H1 (cell line): ENCODE measurements around the gene YIPF6. TPM values are rescaled to one million over a fixed set of nuclear protein-coding genes. Genes with fewer than 3 reads are reported as not detected.

ENCODE experiments used
- CTCF ChIA-PET: fragments of 300-600 bp; sonication (Branson Sonifier 250); formaldehyde crosslinking; loops from one replicate; lab custom pipeline; 2021; ENCODE audit not compliant: partially characterized antibody; lab: Charles Lee
- POLR2A ChIA-PET: fragments of 300-600 bp; sonication (Branson Sonifier 250); formaldehyde crosslinking; loops from one replicate; lab custom pipeline; 2021; ENCODE audit warnings: inconsistent platforms; ENCODE audit not compliant: partially characterized antibody; lab: Charles Lee
- DNase-seq, 2 experiments: peaks; one replicate each; pipeline versions ENCODE4 v3.0.0 to v3.0.0-alpha.2; 2010 to 2022; ENCODE audit warnings: low spot score in 2 of 2, low read depth in 1 of 2, mixed read lengths in 1 of 2
- FAIRE-seq: peaks from 2 replicates; lab custom pipeline; 2011; peaks lifted over from hg19 to GRCh38; lab: Jason Lieb, UNC
- H2AFZ ChIP-seq: 2 replicates; pipeline ENCODE4 v1.8.1; 2012; ENCODE audit warnings: low read length, inconsistent platforms
- H2AK5ac ChIP-seq: 2 replicates; pipeline ENCODE4 v1.6.1; 2013; ENCODE audit warnings: low read depth, low read length
- H2BK120ac ChIP-seq: replicated peaks from 2 replicates; pipeline ENCODE3; 2013; ENCODE audit warnings: low read depth, low read length, inconsistent platforms
- H2BK12ac ChIP-seq: 2 replicates; pipeline ENCODE4 v1.6.1; 2013; ENCODE audit warnings: low read depth, low read length
- H2BK15ac ChIP-seq: 2 replicates; pipeline ENCODE4 v1.6.1; 2013; ENCODE audit warnings: low read length
- H2BK20ac ChIP-seq: 2 replicates; pipeline ENCODE4 v1.6.1; 2013; ENCODE audit warnings: low read length
- H2BK5ac ChIP-seq: 2 replicates; pipeline ENCODE4 v1.6.1; 2013; ENCODE audit warnings: low read depth, low read length
- H3K14ac ChIP-seq: 2 replicates; pipeline ENCODE4 v1.6.1; 2013; ENCODE audit warnings: inconsistent platforms; ENCODE audit not compliant: insufficient read length
- H3K18ac ChIP-seq: 2 replicates; pipeline ENCODE4 v1.6.1; 2013; ENCODE audit warnings: low read length; ENCODE audit errors: extremely low read depth
- H3K23ac ChIP-seq: 2 replicates; pipeline ENCODE4 v1.6.1; 2013; ENCODE audit warnings: inconsistent platforms; ENCODE audit not compliant: insufficient read length
- H3K23me2 ChIP-seq: 2 replicates; pipeline ENCODE4 v1.6.1; 2013; ENCODE audit warnings: low read depth, low read length
- H3K27ac ChIP-seq: 2 replicates; pipeline ENCODE4 v1.6.1; 2011; ENCODE audit warnings: low read depth, low read length, inconsistent platforms
- H3K27me3 ChIP-seq, 4 experiments: replicated peaks in 1 of 4; 1 replicate in 1 of 4; 2 replicates in 3 of 4; pipeline versions ENCODE4 v1.6.1 to v1.8.1; 2011 to 2013; ENCODE audit warnings: low read length in 3 of 4, mild to moderate bottlenecking in 3 of 4, inconsistent platforms in 2 of 4, mixed read lengths in 2 of 4, moderate library complexity in 1 of 4; ENCODE audit not compliant: control insufficient read depth in 3 of 4, insufficient read depth in 3 of 4; ENCODE audit errors: extremely low read depth in 1 of 4
- H3K36me3 ChIP-seq, 4 experiments: 2 replicates each; pipeline versions ENCODE4 v1.6.1 to v1.8.1; 2011 to 2013; ENCODE audit warnings: mild to moderate bottlenecking in 4 of 4, low read length in 3 of 4, moderate library complexity in 2 of 4, control low read depth in 1 of 4, inconsistent platforms in 1 of 4; ENCODE audit not compliant: insufficient read depth in 4 of 4, control insufficient read depth in 2 of 4
- H3K4ac ChIP-seq: replicated peaks from 2 replicates; pipeline ENCODE3; 2013; ENCODE audit warnings: low read length, low read depth, mixed read lengths, inconsistent platforms; ENCODE audit not compliant: insufficient read length
- H3K4me1 ChIP-seq, 4 experiments: replicated peaks in 1 of 4; 1 replicate in 1 of 4; 2 replicates in 3 of 4; pipeline versions ENCODE4 v1.6.1 to v1.8.1; 2011 to 2013; ENCODE audit warnings: low read length in 3 of 4, inconsistent platforms in 2 of 4, mixed read lengths in 1 of 4; ENCODE audit not compliant: insufficient read depth in 4 of 4, control insufficient read depth in 3 of 4
- H3K4me2 ChIP-seq, 2 experiments: 2 replicates each; pipeline versions ENCODE4 v1.6.1 to v1.8.1; 2011 to 2013; ENCODE audit warnings: low read depth in 2 of 2, low read length in 2 of 2, control low read depth in 1 of 2, inconsistent platforms in 1 of 2, mild to moderate bottlenecking in 1 of 2; ENCODE audit not compliant: insufficient read depth in 1 of 2
- H3K4me3 ChIP-seq, 4 experiments: fragments of 200-600, 300-600 bp in 1 of 4; sonication (generic), shearing (Covaris generic), sonication (Bioruptor Twin) in 1 of 4; 2 replicates each; pipeline versions ENCODE4 v1.5.1 to v1.8.1; 2011 to 2016; ENCODE audit warnings: low read length in 4 of 4, low read depth in 3 of 4, control low read depth in 2 of 4, inconsistent platforms in 2 of 4, mild to moderate bottlenecking in 2 of 4, mixed read lengths in 1 of 4, moderate library complexity in 1 of 4; ENCODE audit not compliant: insufficient read depth in 2 of 4; ENCODE audit errors: extremely low read depth in 1 of 4
- H3K56ac ChIP-seq: replicated peaks from 2 replicates; pipeline ENCODE3; 2013; ENCODE audit warnings: low read depth, mild to moderate bottlenecking, mixed read lengths, low read length, inconsistent platforms; ENCODE audit not compliant: insufficient read length
- H3K79me1 ChIP-seq: 2 replicates; pipeline ENCODE4 v1.6.1; 2013; ENCODE audit warnings: low read depth, low read length, control low read depth
- H3K79me2 ChIP-seq, 2 experiments: 2 replicates each; pipeline versions ENCODE4 v1.6.1 to v1.8.1; 2012 to 2013; ENCODE audit warnings: low read length in 2 of 2, mild to moderate bottlenecking in 2 of 2, inconsistent platforms in 1 of 2; ENCODE audit not compliant: insufficient read depth in 2 of 2, control insufficient read depth in 1 of 2
- H3K9ac ChIP-seq, 4 experiments: replicated peaks in 1 of 4; 1 replicate in 1 of 4; 2 replicates in 3 of 4; pipeline versions ENCODE4 v1.6.1 to v1.8.1; 2011 to 2013; ENCODE audit warnings: low read depth in 3 of 4, low read length in 3 of 4, control low read depth in 2 of 4, mild to moderate bottlenecking in 2 of 4, moderate library complexity in 2 of 4, inconsistent platforms in 1 of 4; ENCODE audit errors: extremely low read depth in 1 of 4
- H3K9me3 ChIP-seq, 2 experiments: 2 replicates each; pipeline versions ENCODE4 v1.6.1 to v1.8.1; 2012 to 2013; ENCODE audit warnings: mild to moderate bottlenecking in 2 of 2, moderate library complexity in 2 of 2, control low read depth in 1 of 2, inconsistent platforms in 1 of 2, low read depth in 1 of 2, low read length in 1 of 2, mixed read lengths in 1 of 2; ENCODE audit not compliant: insufficient read depth in 2 of 2
- H4K20me1 ChIP-seq, 2 experiments: replicated peaks in 1 of 2; 2 replicates each; pipeline versions ENCODE3 to v1.8.1; 2011 to 2013; ENCODE audit warnings: inconsistent platforms in 2 of 2, low read length in 2 of 2, mild to moderate bottlenecking in 1 of 2; ENCODE audit not compliant: insufficient read depth in 2 of 2, control insufficient read depth in 1 of 2
- H4K5ac ChIP-seq: 2 replicates; pipeline ENCODE4 v1.6.1; 2013; ENCODE audit warnings: low read length, low read depth, mixed read lengths, inconsistent platforms; ENCODE audit not compliant: insufficient read length
- H4K8ac ChIP-seq: 2 replicates; pipeline ENCODE4 v1.8.0; 2013; ENCODE audit warnings: mild to moderate bottlenecking, moderate library complexity, low read length, inconsistent platforms; ENCODE audit not compliant: insufficient read depth; ENCODE audit errors: extremely low read depth
- H4K91ac ChIP-seq: replicated peaks from 2 replicates; pipeline ENCODE3; 2013; ENCODE audit warnings: low read length, mixed read lengths, inconsistent platforms; ENCODE audit not compliant: insufficient read length
- RAD21 ChIP-seq, 2 experiments: IDR thresholded peaks in 1 of 2; conservative IDR thresholded peaks in 1 of 2; 2 replicates each; pipeline ENCODE4 v1.6.1; 2011; ENCODE audit warnings: low read depth in 2 of 2, low read length in 2 of 2, improper control_type of control experiment in 1 of 2, inconsistent platforms in 1 of 2, mild to moderate bottlenecking in 1 of 2, moderate library complexity in 1 of 2
- TAF1 ChIP-seq: IDR thresholded peaks from 2 replicates; pipeline ENCODE4 v1.6.1; 2011; ENCODE audit warnings: mild to moderate bottlenecking, low read depth, low read length
- TAF7 ChIP-seq: optimal IDR thresholded peaks from 2 replicates; pipeline ENCODE3; 2011; ENCODE audit warnings: low read depth, mild to moderate bottlenecking, inconsistent platforms, low read length, moderate library complexity, borderline replicate concordance
- YY1 ChIP-seq: IDR thresholded peaks from 2 replicates; pipeline ENCODE4 v1.6.1; 2011; ENCODE audit warnings: low read depth, mild to moderate bottlenecking, low read length
- WGBS, 2 experiments: shearing (Covaris generic) in 1 of 2; methylation state at CpG; one replicate each; pipeline versions ENCODE4 v1.1.6 to v1.1.7; 2013 to 2015; ENCODE audit warnings: low lambda C conversion rate in 2 of 2, mixed read lengths in 2 of 2, inconsistent platforms in 1 of 2, low coverage in 1 of 2, missing lambda C conversion rate in 1 of 2; ENCODE audit not compliant: insufficient replicate concordance in 2 of 2, insufficient coverage in 1 of 2, insufficient read length in 1 of 2; ENCODE audit errors: extremely low coverage in 1 of 2, missing lambda C conversion rate in 1 of 2; 5-methylcytosine and 5-hydroxymethylcytosine counted together
- polyA plus RNA-seq, 7 experiments: library from polyadenylated mRNA; depleted of rRNA in 3 of 7; stranded (reverse) in 5 of 7; unstranded in 2 of 7; fragments of >200 nt in 5 of 7; fragments of 200-250 nt in 2 of 7; gene quantifications; 1 replicate in 5 of 7; 2 replicates in 1 of 7; 4 replicates in 1 of 7; pipeline versions ENCODE4 v1.2.1 to v1.2.3, GENCODE V29; 2011 to 2013; ENCODE audit warnings: missing spikeins in 2 of 7, mixed read lengths in 2 of 7
- total RNA-seq: library from RNA; stranded (reverse); fragmentation: NEBNext Ultra II Directional; extraction: Animal tissue kit (Norgen Biotek cat#: 25700); gene quantifications from 2 replicates; pipeline ENCODE4 v1.2.1, GENCODE V29; 2021

YIPF6 gene
- total and polyA plus RNA-seq, 2 of the 8 experiments (the other 6 are each of a cell fraction or from before 2014, with no cell fraction given): 16.9 to 34.1 TPM

DNA sequence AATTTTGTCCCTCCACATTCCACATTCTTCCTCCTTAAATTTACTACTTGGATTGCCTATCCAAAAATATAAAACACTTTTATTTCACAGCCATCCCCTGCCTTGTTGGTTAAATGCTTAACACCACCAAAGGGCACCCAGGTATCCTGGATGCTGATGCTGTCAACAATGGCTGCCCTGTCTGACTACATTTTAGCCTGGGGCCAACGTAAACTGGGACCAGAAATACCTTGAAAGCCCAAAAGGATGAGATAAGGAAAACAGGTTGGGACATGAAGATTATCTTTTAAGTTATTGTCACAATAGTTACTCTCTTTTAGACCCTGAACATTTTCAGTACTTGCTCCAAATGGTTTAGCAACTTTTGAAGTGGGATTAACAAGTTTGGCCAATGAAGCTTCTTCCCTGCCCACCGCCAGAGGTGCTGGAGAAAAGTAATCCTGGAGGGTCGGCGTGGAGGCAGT is 775 bp upstream of the YIPF6 start:
- H2BK120ac ChIP-seq: no peak overlapping the region
- H3K9ac ChIP-seq: peak overlapping the region; percentile 39 to 97 (median 94)
- H3K4me2 ChIP-seq: peak overlapping the region; percentile 65 to 66
- no peaks in the 10 kb centered on the region for H3K4me1 ChIP-seq
- CTCF ChIA-PET: interaction anchor here (1.0 to 1.3 kb wide), 3 partner anchors 293 to 314 kb away, joined by 3 to 6 read pairs (median 4); no protein-coding TSS in a partner anchor
- H3K79me2 ChIP-seq: peaks cover 3 to 36% of the 10 kb centered on the region in 2 experiments; a peak in 3 of 4 replicates
- H3K27me3 ChIP-seq: no peaks in the 10 kb centered on the region
- no peak overlapping the region for H3K23ac ChIP-seq
- H4K8ac ChIP-seq: peak overlapping the region; percentile 97; the same call in 1 of the 2 replicates
- H3K4me3 ChIP-seq: peak overlapping the region; percentile 76 to 98 (median 89)
- no peak overlapping the region for H4K5ac ChIP-seq
- no peak overlapping the region for H4K91ac ChIP-seq
- H3K14ac ChIP-seq: no peak overlapping the region
- no peak overlapping the region for H2BK12ac ChIP-seq
- H2AFZ ChIP-seq: no peak overlapping the region
- no peaks in the 10 kb centered on the region for H4K20me1 ChIP-seq
- TF ChIP-seq RAD21 (IDR thresholded peaks at IDR 0.05 in 1 of 2, conservative IDR thresholded peaks at IDR 0.05 in 1 of 2; ENCODE audit: low read depth in 2 of 2, low read length in 2 of 2): no peak
- no peak for TF ChIP-seq TAF7
- TF ChIP-seq YY1: peak; percentile 76; the same call in 1 of the 2 replicates
- TF ChIP-seq TAF1: no peak
- H2BK5ac ChIP-seq: 0 out of 2 replicates have a peak overlapping the region, but pooled peaks have one; percentile 91
- POLR2A ChIA-PET: interaction anchor here (0.7 to 3.5 kb wide), 5 partner anchors 10 to 263 kb away, joined by 3 to 18 read pairs (median 3); no protein-coding TSS in a partner anchor
- no peak overlapping the region for H2AK5ac ChIP-seq
- 14% methylated on average over 4 of the region's 4 CpGs; no CpG with 5 or more reads in 1 of the 2 experiments for WGBS, 2 experiments
- H3K27ac ChIP-seq: peak overlapping the region; percentile 97
- H3K79me1 ChIP-seq: no peaks in the 10 kb centered on the region
- no peak overlapping the region for H3K18ac ChIP-seq
- no peaks in the 10 kb centered on the region for H3K36me3 ChIP-seq
- FAIRE-seq (no peak), DNase-seq (no peak)
- H2BK15ac ChIP-seq: no peak overlapping the region
- H3K9me3 ChIP-seq: no peaks in the 10 kb centered on the region
- H3K4ac ChIP-seq: no peak overlapping the region
- no peak overlapping the region for H3K56ac ChIP-seq
- H2BK20ac ChIP-seq: no peak overlapping the region
- H3K23me2 ChIP-seq: no peaks in the 10 kb centered on the region
